ENCODE results near the gene RFX3.

The RFX3 gene

DNA sequence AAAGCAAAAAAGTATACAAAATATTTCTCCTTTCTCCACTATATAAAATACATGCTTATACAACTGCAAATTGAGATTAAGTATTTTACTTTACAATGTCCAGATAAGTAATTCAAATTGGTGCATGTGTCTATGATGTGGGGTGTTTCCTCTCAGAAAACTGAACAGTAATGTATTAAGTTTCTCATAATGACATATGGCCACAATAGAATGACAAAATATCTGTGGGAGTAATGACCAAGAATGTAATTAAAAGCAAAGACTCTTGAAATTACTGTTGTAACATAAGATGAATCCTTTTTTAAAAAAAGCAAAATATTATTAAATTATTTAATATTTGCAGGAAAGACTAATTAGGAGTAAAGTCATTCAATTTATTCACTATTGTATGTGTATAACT, 155.1 kb downstream of the RFX3 start:
- H3K9ac ChIP-seq (ENCODE audit: low read length) = no peak overlapping the region
- H3K4me1 ChIP-seq (ENCODE audit: insufficient read depth, low read length) = peaks cover 6% of the 10 kb centered on the region
- no peak overlapping the region for H3K27ac ChIP-seq (ENCODE audit: low read depth, low read length)
- no peak overlapping the region for H3K4me3 ChIP-seq (ENCODE audit: low read depth in 1 of 2, low read length in 2 of 2)
- no peaks in the 10 kb centered on the region for H3K27me3 ChIP-seq (ENCODE audit: control insufficient read depth in 1 of 2, insufficient read depth in 2 of 2, low read length in 2 of 2)
- H3K36me3 ChIP-seq (ENCODE audit: insufficient read depth, low read length) = no peaks in the 10 kb centered on the region
- no peaks in the 10 kb centered on the region for H3K9me3 ChIP-seq (ENCODE audit: low read length)

DNA sequence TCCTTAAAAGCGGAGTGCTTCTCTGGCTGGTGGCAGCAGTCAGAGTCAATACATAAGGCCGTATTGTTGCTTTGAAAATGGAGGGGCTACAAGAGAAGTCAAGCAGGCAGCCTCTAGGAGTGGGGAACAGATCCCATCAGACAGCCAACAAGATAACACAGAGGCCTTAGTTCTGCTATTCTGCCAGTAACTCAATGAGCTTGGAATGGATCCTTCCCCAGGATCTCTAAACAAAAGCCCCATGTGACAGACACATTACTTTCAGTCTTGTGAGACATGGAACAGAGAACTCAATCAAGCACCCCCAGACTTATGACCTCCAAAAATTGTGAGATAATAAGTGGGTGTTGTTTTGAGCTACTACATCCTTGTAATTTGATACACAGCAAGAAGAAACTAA, 158.6 kb downstream of the RFX3 start:
- H3K9me3 ChIP-seq (ENCODE audit: low read length) = no peaks in the 10 kb centered on the region
- no peaks in the 10 kb centered on the region for H3K36me3 ChIP-seq (ENCODE audit: insufficient read depth, low read length)
- no peaks in the 10 kb centered on the region for H3K27me3 ChIP-seq (ENCODE audit: control insufficient read depth in 1 of 2, insufficient read depth in 2 of 2, low read length in 2 of 2)
- no peak overlapping the region for H3K9ac ChIP-seq (ENCODE audit: low read length)
- H3K4me1 ChIP-seq (ENCODE audit: insufficient read depth, low read length) = peaks cover 17% of the 10 kb centered on the region
- H3K27ac ChIP-seq (ENCODE audit: low read depth, low read length) = no peak overlapping the region
- H3K4me3 ChIP-seq (ENCODE audit: low read depth in 1 of 2, low read length in 2 of 2) = peak overlapping the region in 1 of 2 donors; percentile 8

DNA sequence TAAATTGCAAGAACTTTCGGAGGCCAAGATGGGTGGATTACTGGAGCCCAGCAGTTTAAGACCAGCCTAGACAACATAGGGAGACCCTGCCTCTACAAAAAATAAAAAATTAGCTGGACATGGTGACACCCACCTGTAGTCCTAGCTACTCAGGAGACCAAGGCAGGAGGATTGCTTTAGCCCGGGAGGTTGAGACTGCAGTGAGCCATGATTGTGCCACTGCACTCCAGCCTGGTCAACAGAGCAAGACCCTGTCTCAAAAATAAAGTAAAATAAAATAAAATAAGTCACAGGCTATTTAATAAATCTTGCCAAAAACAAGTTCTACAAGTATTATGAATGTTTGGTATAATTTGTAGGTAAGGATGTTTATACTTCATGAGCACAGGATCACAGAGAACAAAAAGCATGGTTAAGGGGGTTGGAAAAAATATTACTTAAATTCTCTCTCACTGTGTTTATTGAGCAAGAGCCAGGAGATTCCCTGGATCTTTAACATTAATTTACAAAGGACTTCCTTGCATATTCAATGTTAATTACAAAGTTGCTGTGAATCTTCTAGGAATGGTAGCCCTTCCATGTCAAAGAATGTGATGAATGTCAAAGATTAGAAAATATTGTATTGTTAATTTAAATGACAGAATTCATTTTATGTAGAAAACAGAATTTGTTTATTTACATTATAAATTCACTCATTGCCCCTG, 164.0 kb downstream of the RFX3 start:
- Histone ChIP-seq H3K9me3 (ENCODE audit: low read length) (no peaks in the 10 kb centered on the region), H3K4me3 (ENCODE audit: low read depth in 1 of 2, low read length in 2 of 2) (no peak overlapping the region)

DNA sequence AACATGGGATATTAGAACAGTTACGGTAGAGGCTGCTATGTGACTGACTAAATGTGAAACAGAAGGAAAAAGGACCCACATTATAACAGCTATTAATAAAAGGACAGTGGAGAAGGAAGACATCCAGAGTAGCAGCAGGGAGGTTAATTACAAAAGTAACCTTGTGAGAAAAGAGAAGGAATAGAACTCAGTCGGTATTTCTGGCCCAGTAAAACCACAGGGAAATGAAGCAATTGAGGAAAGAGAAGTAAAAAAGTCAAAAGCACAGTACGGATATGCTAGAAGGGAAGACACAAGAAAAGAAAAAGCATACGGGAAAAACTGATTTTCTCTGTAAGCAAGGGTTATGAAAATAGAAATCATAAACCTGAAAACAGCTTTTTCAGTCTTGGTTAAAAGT, 164.7 kb downstream of the RFX3 start:
- Histone ChIP-seq H3K27me3 (ENCODE audit: control insufficient read depth in 1 of 2, insufficient read depth in 2 of 2, low read length in 2 of 2) (no peaks in the 10 kb centered on the region), H3K4me3 (ENCODE audit: low read depth in 1 of 2, low read length in 2 of 2) (no peak overlapping the region), H3K36me3 (ENCODE audit: insufficient read depth, low read length) (no peaks in the 10 kb centered on the region), H3K9me3 (ENCODE audit: low read length) (no peaks in the 10 kb centered on the region), H3K9ac (ENCODE audit: low read length) (no peak overlapping the region), H3K4me1 (ENCODE audit: insufficient read depth, low read length) (peaks cover 17% of the 10 kb centered on the region), H3K27ac (ENCODE audit: low read depth, low read length) (no peak overlapping the region)

More for the DNA sequence above, 164.0 kb downstream of the RFX3 start:
- Histone ChIP-seq H3K9ac (ENCODE audit: low read length) (no peak overlapping the region), H3K27ac (ENCODE audit: low read depth, low read length) (no peak overlapping the region), H3K4me1 (ENCODE audit: insufficient read depth, low read length) (peaks cover 17% of the 10 kb centered on the region), H3K27me3 (ENCODE audit: control insufficient read depth in 1 of 2, insufficient read depth in 2 of 2, low read length in 2 of 2) (no peaks in the 10 kb centered on the region), H3K36me3 (ENCODE audit: insufficient read depth, low read length) (no peaks in the 10 kb centered on the region)

- no peaks in the 10 kb centered on the region for H3K27me3 ChIP-seq (ENCODE audit: control insufficient read depth in 1 of 2, insufficient read depth in 2 of 2, low read length in 2 of 2)
- no peaks in the 10 kb centered on the region for H3K36me3 ChIP-seq (ENCODE audit: insufficient read depth, low read length)
- no peaks in the 10 kb centered on the region for H3K9me3 ChIP-seq (ENCODE audit: low read length)
- peaks cover 17% of the 10 kb centered on the region for H3K4me1 ChIP-seq (ENCODE audit: insufficient read depth, low read length)
- H3K27ac ChIP-seq (ENCODE audit: low read depth, low read length) = no peak overlapping the region
- H3K4me3 ChIP-seq (ENCODE audit: low read depth in 1 of 2, low read length in 2 of 2) = no peak overlapping the region
- no peak overlapping the region for H3K9ac ChIP-seq (ENCODE audit: low read length)
Measured at GRCh38 chr9:3360245-3360644, 165.6 kb downstream of the RFX3 start.

GRCh38 chr9:3359778-3360177, 166.0 kb downstream of the RFX3 start:
- peaks cover 17% of the 10 kb centered on the region for H3K4me1 ChIP-seq (ENCODE audit: insufficient read depth, low read length)
- no peaks in the 10 kb centered on the region for H3K36me3 ChIP-seq (ENCODE audit: insufficient read depth, low read length)
- H3K4me3 ChIP-seq (ENCODE audit: low read depth in 1 of 2, low read length in 2 of 2) = no peak overlapping the region
- H3K9ac ChIP-seq (ENCODE audit: low read length) = no peak overlapping the region
- H3K27ac ChIP-seq (ENCODE audit: low read depth, low read length) = no peak overlapping the region
- no peaks in the 10 kb centered on the region for H3K27me3 ChIP-seq (ENCODE audit: control insufficient read depth in 1 of 2, insufficient read depth in 2 of 2, low read length in 2 of 2)
- no peaks in the 10 kb centered on the region for H3K9me3 ChIP-seq (ENCODE audit: low read length)

GRCh38 chr9:3359048-3359692, 166.6 kb downstream of the RFX3 start:
- Histone ChIP-seq H3K36me3 (ENCODE audit: insufficient read depth, low read length) (no peaks in the 10 kb centered on the region), H3K27ac (ENCODE audit: low read depth, low read length) (no peak overlapping the region), H3K9ac (ENCODE audit: low read length) (no peak overlapping the region), H3K9me3 (ENCODE audit: low read length) (no peaks in the 10 kb centered on the region), H3K27me3 (ENCODE audit: control insufficient read depth in 1 of 2, insufficient read depth in 2 of 2, low read length in 2 of 2) (no peaks in the 10 kb centered on the region), H3K4me1 (ENCODE audit: insufficient read depth, low read length) (peaks cover 17% of the 10 kb centered on the region), H3K4me3 (ENCODE audit: low read depth in 1 of 2, low read length in 2 of 2) (no peak overlapping the region)

DNA sequence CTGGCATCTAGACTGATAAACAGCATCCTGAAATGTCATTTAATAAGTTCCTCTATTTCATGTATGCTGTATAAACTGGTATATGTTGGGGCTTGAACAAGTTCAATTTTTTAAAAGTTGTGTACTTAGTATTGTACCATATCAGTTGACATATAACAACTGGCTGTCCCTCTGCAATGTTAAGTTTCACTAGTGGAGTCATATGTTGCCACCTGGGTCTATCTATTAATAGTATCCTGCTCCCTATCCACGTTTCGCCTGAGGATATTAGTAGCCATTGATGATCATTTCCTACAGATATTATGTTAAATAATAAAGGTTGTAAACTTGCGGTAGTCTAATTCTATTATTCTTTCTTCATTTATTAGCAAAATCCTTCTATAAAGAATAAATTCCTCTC, 177.6 kb downstream of the RFX3 start:
- Histone ChIP-seq H3K27ac (ENCODE audit: low read depth, low read length) (no peak overlapping the region), H3K9ac (ENCODE audit: low read length) (no peak overlapping the region), H3K9me3 (ENCODE audit: low read length) (no peaks in the 10 kb centered on the region), H3K4me1 (ENCODE audit: insufficient read depth, low read length) (no peaks in the 10 kb centered on the region), H3K4me3 (ENCODE audit: low read depth in 1 of 2, low read length in 2 of 2) (no peak overlapping the region), H3K27me3 (ENCODE audit: control insufficient read depth in 1 of 2, insufficient read depth in 2 of 2, low read length in 2 of 2) (no peaks in the 10 kb centered on the region), H3K36me3 (ENCODE audit: insufficient read depth, low read length) (no peaks in the 10 kb centered on the region)

- Histone ChIP-seq H3K4me3 (ENCODE audit: low read depth in 1 of 2, low read length in 2 of 2) (no peak overlapping the region), H3K9me3 (ENCODE audit: low read length) (no peaks in the 10 kb centered on the region), H3K36me3 (ENCODE audit: insufficient read depth, low read length) (no peaks in the 10 kb centered on the region), H3K27ac (ENCODE audit: low read depth, low read length) (no peak overlapping the region), H3K27me3 (ENCODE audit: control insufficient read depth in 1 of 2, insufficient read depth in 2 of 2, low read length in 2 of 2) (no peaks in the 10 kb centered on the region), H3K4me1 (ENCODE audit: insufficient read depth, low read length) (no peaks in the 10 kb centered on the region), H3K9ac (ENCODE audit: low read length) (no peak overlapping the region)
Measured at GRCh38 chr9:3346549-3346948, 179.3 kb downstream of the RFX3 start.

DNA sequence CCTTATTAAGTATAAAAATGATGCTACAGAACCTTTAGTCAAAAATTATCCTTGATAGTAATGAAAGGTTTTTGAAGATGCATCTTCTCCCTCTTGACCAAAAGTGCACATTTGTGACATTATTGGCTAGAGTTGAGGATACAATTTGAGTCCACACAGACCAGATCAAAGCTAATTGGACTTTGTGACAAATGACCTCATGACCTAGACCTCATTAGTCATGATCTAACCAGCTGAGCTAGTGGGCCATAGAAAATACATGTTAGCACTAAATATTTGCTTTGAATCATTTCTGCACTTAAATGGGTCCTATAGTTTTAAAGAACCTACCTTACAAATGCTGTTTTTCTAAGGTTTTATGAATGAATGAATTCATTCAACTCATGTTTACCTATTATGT, 182.1 kb downstream of the RFX3 start:
- no peak overlapping the region for H3K4me3 ChIP-seq (ENCODE audit: low read depth in 1 of 2, low read length in 2 of 2)
- H3K4me1 ChIP-seq (ENCODE audit: insufficient read depth, low read length) = no peaks in the 10 kb centered on the region
- H3K27ac ChIP-seq (ENCODE audit: low read depth, low read length) = no peak overlapping the region
- no peaks in the 10 kb centered on the region for H3K36me3 ChIP-seq (ENCODE audit: insufficient read depth, low read length)
- H3K9ac ChIP-seq (ENCODE audit: low read length) = no peak overlapping the region
- no peaks in the 10 kb centered on the region for H3K9me3 ChIP-seq (ENCODE audit: low read length)
- no peaks in the 10 kb centered on the region for H3K27me3 ChIP-seq (ENCODE audit: control insufficient read depth in 1 of 2, insufficient read depth in 2 of 2, low read length in 2 of 2)

DNA sequence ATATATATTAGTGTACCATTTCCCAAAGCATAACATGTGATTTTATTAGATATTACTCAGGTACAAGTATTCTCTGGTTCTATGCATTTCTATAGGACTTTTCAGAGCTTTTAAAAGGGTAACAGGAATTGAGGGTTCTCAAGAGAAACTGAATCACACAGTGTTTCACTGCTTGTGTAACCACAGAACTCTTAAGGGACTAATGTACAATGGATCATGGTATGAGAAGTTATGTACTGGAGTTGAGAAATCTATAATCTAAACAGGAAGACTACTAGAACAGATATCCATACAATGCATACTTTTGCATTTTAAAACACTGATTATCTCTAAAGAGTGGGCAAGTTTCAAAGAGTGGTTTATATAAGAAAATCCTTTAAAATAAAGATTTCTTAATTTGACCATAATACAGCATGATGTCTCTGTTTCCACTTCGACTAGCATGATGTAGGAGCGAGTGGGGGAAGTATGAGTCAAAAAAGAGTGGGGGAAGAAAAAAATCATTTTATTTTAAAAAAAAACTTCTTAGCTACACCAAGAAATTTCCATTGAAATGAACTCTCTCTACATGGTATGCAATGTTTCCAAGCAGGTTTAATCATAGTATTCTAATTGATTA, 183.5 kb downstream of the RFX3 start:
- H3K9ac ChIP-seq (ENCODE audit: low read length) = no peak overlapping the region
- H3K4me1 ChIP-seq (ENCODE audit: insufficient read depth, low read length) = peaks cover 5% of the 10 kb centered on the region
- H3K27me3 ChIP-seq (ENCODE audit: control insufficient read depth in 1 of 2, insufficient read depth in 2 of 2, low read length in 2 of 2) = no peaks in the 10 kb centered on the region
- H3K9me3 ChIP-seq (ENCODE audit: low read length) = no peaks in the 10 kb centered on the region
- H3K4me3 ChIP-seq (ENCODE audit: low read depth in 1 of 2, low read length in 2 of 2) = no peak overlapping the region
- no peaks in the 10 kb centered on the region for H3K36me3 ChIP-seq (ENCODE audit: insufficient read depth, low read length)
- no peak overlapping the region for H3K27ac ChIP-seq (ENCODE audit: low read depth, low read length)
